ENCODE measurements around the gene CAMTA1. TPM values are rescaled to one million over a fixed set of nuclear protein-coding genes. Genes with fewer than 3 reads are reported as not detected.
A peak's percentile ranks its signal among the peaks of the same experiment; 100 is the strongest.
"Not testable (repeated sequence)": the region's sequence is repeated elsewhere in the genome, so short reads cannot be mapped to it uniquely, and the experiment has no call there.

Gene CAMTA1
- total RNA-seq, 1 donor from 2014 or later, result 77.6 TPM

DNA sequence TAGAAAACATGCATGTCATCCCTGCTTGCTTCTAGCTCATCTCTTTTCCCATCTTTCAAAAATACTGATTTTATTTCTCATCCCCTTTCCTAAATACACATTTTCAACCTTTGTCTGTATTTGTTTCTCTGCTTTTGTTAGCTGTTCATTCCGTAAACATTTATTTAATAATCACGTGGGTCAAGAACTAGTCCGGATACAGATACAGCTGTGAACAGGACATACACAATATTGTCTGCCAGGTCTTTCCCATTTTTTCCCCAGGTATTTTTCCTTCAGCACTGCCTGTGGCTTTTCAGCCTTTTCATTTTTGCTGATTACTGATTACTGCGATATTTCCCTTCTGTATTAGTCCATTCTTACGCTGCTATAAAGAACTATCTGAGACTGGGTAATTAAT, 1004.6 kb downstream of the CAMTA1 start:
- DNase-seq (ENCODE audit: low read depth) (no peak), FAIRE-seq (no peak)
- Histone ChIP-seq H3K9ac (ENCODE audit: low read length) (no peak overlapping the region), H3K4me2 (ENCODE audit: low read length) (no peak overlapping the region), H3K4me1 (ENCODE audit: insufficient read depth, low read length) (no peaks in the 10 kb centered on the region), H4K20me1 (ENCODE audit: insufficient read depth, low read length) (no peaks in the 10 kb centered on the region), H3K27ac (ENCODE audit: low read depth, low read length) (no peak overlapping the region), H3K79me2 (ENCODE audit: insufficient read depth, low read length) (no peaks in the 10 kb centered on the region), H3K9me3 (ENCODE audit: insufficient read depth, low read depth, low read length) (peaks cover 8% of the 10 kb centered on the region), H3K4me3 (ENCODE audit: insufficient read depth, low read depth, low read length) (no peak overlapping the region), H3K36me3 (ENCODE audit: insufficient read depth, low read length) (peaks cover 2% of the 10 kb centered on the region), H3K27me3 (ENCODE audit: insufficient read depth, low read length) (no peaks in the 10 kb centered on the region), H2AFZ (ENCODE audit: low read depth, low read length) (no peak overlapping the region)
- Mint-ChIP-seq H3K9me3 (ENCODE audit: unreplicated experiment) (peaks cover 15% of the 10 kb centered on the region), H3K36me3 (ENCODE audit: low read depth, unreplicated experiment) (peaks cover 8% of the 10 kb centered on the region), H3K27ac (ENCODE audit: unreplicated experiment) (no peak overlapping the region), H3K4me3 (ENCODE audit: unreplicated experiment) (no peak overlapping the region), H3K27me3 (ENCODE audit: low read depth, unreplicated experiment) (no peaks in the 10 kb centered on the region), H3K4me1 (ENCODE audit: low read depth, unreplicated experiment) (no peaks in the 10 kb centered on the region)
- TF ChIP-seq EZH2 (IDR thresholded peaks at IDR 0.05; ENCODE audit: insufficient read depth, low read length), result no peak
- TF ChIP-seq, protein P1, sequence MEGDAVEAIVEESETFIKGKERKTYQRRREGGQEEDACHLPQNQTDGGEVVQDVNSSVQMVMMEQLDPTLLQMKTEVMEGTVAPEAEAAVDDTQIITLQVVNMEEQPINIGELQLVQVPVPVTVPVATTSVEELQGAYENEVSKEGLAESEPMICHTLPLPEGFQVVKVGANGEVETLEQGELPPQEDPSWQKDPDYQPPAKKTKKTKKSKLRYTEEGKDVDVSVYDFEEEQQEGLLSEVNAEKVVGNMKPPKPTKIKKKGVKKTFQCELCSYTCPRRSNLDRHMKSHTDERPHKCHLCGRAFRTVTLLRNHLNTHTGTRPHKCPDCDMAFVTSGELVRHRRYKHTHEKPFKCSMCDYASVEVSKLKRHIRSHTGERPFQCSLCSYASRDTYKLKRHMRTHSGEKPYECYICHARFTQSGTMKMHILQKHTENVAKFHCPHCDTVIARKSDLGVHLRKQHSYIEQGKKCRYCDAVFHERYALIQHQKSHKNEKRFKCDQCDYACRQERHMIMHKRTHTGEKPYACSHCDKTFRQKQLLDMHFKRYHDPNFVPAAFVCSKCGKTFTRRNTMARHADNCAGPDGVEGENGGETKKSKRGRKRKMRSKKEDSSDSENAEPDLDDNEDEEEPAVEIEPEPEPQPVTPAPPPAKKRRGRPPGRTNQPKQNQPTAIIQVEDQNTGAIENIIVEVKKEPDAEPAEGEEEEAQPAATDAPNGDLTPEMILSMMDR (IDR thresholded peaks at IDR 0.05; ENCODE audit: insufficient read depth, low read depth, low read length), result no peak

DNA sequence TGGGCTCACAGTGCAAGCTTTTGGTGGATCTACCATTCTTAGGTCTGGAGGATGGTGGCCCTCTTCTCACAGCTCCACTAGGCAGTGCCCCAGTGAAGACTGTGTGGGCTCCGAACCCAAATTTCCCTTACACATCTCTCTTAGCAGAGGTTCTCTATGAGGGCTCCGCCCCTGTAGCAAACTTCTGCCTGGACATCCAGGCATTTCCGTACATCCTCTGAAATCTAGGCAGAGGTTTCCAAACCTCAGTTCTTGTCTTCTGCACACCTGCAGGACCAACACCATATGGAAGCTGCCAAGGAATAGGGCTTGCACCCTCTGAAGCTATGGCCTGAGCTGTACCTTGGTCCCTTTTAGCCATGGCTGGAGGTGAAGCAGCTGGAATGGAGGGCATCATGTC, 1005.8 kb downstream of the CAMTA1 start:
- H2AFZ ChIP-seq (ENCODE audit: low read depth, low read length); H3K79me2 ChIP-seq (ENCODE audit: insufficient read depth, low read length); H3K27ac Mint-ChIP-seq (ENCODE audit: unreplicated experiment); H4K20me1 ChIP-seq (ENCODE audit: insufficient read depth, low read length); H3K27ac ChIP-seq (ENCODE audit: low read depth, low read length); H3K27me3 Mint-ChIP-seq (ENCODE audit: low read depth, unreplicated experiment); H3K9ac ChIP-seq (ENCODE audit: low read length); DNase-seq (ENCODE audit: low read depth); H3K9me3 ChIP-seq (ENCODE audit: insufficient read depth, low read depth, low read length); H3K4me1 ChIP-seq (ENCODE audit: insufficient read depth, low read length); H3K4me2 ChIP-seq (ENCODE audit: low read length); H3K4me3 Mint-ChIP-seq (ENCODE audit: unreplicated experiment); H3K4me1 Mint-ChIP-seq (ENCODE audit: low read depth, unreplicated experiment); H3K4me3 ChIP-seq (ENCODE audit: insufficient read depth, low read depth, low read length); FAIRE-seq; H3K27me3 ChIP-seq (ENCODE audit: insufficient read depth, low read length); H3K36me3 ChIP-seq (ENCODE audit: insufficient read depth, low read length); H3K36me3 Mint-ChIP-seq (ENCODE audit: low read depth, unreplicated experiment): not testable (repeated sequence)
- peaks cover 15% of the 10 kb centered on the region for H3K9me3 Mint-ChIP-seq (ENCODE audit: unreplicated experiment)

DNA sequence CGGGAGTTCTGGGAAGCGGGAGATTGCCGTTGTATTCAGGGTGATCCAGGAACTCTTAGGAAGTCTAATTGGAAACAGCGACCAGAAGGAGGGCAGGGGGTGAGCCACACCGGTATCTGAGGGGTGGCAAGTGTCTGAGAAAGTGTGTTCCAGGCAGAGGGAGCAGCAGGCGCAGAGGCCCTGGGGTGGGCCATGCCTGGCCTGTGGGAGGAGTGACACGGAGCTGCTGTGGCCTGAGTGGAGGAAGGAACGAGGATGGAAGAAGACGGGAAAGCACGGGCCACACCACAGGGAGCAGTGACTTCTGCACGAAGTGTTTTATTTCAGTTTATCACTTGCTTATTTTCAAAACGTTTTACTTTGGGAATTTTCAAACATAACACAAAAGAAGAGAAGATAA, 1010.2 kb downstream of the CAMTA1 start:
- no peak for FAIRE-seq
- TF ChIP-seq, protein P1 (IDR thresholded peaks at IDR 0.05; ENCODE audit: insufficient read depth, low read depth, low read length), result no peak
- no peak for TF ChIP-seq EZH2 (IDR thresholded peaks at IDR 0.05; ENCODE audit: insufficient read depth, low read length)
- H3K4me1 Mint-ChIP-seq (ENCODE audit: low read depth, unreplicated experiment), result no peaks in the 10 kb centered on the region
- Histone ChIP-seq H3K4me1 (ENCODE audit: insufficient read depth, low read length) (no peaks in the 10 kb centered on the region), H3K4me3 (ENCODE audit: insufficient read depth, low read depth, low read length) (no peak overlapping the region), H3K9me3 (ENCODE audit: insufficient read depth, low read depth, low read length) (peaks cover 8% of the 10 kb centered on the region), H3K27me3 (ENCODE audit: insufficient read depth, low read length) (no peaks in the 10 kb centered on the region), H3K79me2 (ENCODE audit: insufficient read depth, low read length) (no peaks in the 10 kb centered on the region), H3K27ac (ENCODE audit: low read depth, low read length) (no peak overlapping the region), H3K36me3 (ENCODE audit: insufficient read depth, low read length) (peaks cover 8% of the 10 kb centered on the region), H3K9ac (ENCODE audit: low read length) (no peak overlapping the region), H3K4me2 (ENCODE audit: low read length) (no peak overlapping the region), H2AFZ (ENCODE audit: low read depth, low read length) (no peak overlapping the region), H4K20me1 (ENCODE audit: insufficient read depth, low read length) (no peaks in the 10 kb centered on the region)
- no peak for DNase-seq (ENCODE audit: low read depth)
- H3K27me3 Mint-ChIP-seq (ENCODE audit: low read depth, unreplicated experiment), result peaks cover 2% of the 10 kb centered on the region
- H3K36me3 Mint-ChIP-seq (ENCODE audit: low read depth, unreplicated experiment), result peaks cover 8% of the 10 kb centered on the region
- H3K27ac Mint-ChIP-seq (ENCODE audit: unreplicated experiment), result peak overlapping the region; percentile 4
- no peak overlapping the region for H3K4me3 Mint-ChIP-seq (ENCODE audit: unreplicated experiment)
- peaks cover 7% of the 10 kb centered on the region for H3K9me3 Mint-ChIP-seq (ENCODE audit: unreplicated experiment)

All from astrocyte (in vitro differentiated cells and primary cell).